Measurements from ENCODE around the gene SYCE1.
"Not testable (repeated sequence)": the region's sequence is repeated elsewhere in the genome, so short reads cannot be mapped to it uniquely, and the experiment has no call there.

SYCE1 gene

DNA sequence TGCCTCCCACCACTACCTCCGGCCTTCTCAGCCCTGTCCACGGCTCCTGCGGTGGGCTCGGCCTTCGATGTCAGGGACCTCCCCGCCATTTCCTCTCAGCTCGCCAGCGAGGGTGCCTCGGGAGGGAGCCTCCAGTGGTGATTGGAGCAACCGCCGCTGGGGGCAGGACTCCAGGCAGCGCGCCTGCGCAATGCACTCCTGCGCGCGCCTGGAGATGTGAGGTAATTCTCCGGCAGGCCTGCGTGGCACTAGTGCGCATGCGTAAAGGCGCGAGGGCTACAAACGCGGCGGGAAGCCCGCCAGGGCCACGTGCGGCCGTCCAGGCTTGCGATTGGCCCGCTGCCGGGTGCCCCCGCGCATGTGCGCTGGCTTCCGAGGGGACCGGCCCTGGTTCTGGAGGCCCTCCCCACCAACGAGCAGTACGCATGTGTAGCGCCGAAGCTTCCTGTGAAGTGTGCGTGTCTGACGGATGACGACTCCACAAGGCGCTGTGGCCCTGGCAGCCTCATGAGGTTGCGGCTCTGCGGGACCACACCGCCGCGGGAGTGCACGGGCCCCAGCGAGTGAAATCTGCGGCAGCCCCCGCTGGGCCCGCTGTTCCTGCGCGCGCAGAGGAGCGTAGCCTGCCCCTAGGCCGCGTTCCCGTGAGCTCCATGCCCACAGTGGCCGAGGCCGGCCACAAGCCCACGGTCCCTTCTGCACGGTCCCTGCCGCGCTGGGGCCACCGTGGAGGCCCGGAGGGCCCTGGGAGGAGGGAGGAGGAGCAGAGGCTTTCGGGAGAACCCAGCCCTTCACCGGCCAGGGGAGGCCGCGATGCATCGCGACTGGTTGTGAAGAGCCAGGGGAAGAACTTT, at the start of gene SYCE1:
TSS of gene SYCE1 (minus strand) at position 143 of the 854 bp plus-strand sequence. CDS start at position 89, 54 bp downstream.
- no peak for DNase-seq (ENCODE audit: low read depth, low spot score)

DNA sequence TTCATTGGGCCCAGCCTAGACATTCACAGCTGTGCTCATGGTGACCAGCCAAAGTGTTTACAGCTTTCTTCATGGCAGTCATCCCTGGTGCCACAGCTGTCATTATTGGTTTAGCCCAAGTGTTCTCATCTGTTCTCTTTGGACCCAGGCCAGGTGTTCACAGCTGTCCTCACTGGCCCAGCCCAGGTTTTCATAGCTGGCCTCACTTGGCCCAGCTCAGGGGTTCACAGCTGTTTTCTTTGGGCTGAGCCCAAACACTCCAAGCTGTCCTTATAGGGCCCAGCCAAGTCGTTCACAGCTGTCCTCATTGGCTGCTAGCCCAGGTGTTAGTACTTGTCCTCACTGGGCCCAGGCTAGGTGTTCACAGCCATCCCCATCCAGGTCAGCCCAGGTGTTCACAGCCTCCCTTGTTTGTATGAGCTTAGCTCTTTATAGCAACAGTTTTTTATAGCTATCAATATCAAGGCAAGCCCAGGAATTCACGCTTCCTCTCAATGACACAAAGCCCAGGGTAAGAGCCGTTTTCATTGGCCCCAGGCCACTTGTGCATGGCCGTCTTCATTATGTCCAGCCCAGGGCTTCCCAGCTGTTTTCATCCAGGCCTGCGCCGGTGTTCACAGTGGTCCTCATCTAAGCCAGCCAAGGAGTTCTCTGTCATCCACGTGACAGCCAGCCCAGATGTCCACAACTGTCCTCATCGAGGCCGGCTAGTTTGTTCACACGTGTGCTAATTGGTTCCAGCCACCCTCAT, 49.6 kb upstream of the SYCE1 start:
- DNase-seq (ENCODE audit: low read depth, low spot score) = no peak

DNA sequence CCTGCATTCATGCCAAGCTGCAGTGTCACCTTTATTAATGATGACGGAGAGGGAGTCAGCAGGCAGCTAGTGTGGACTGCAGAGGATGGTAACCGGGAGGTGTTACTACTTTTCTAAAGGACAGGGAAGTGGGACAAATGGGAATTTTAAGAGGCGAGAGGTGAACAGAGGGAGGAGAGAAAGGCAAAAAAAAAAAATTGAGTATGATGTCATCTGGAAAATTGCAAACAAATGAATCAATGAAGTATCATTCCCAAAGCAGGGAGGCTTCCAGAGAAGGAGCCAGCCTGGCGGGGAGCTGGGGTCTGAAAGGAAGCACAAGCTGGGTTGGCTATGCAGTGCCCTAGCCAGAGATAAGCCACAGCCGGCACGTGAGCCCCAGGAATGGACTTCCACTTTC, 48.3 kb upstream of the SYCE1 start:
- DNase-seq (ENCODE audit: low read depth, low spot score) = no peak

GRCh38 chr10:133611079-133611478, 45.7 kb upstream of the SYCE1 start:
- DNase-seq (ENCODE audit: low read depth, low spot score) = no peak

GRCh38 chr10:133608855-133609254, 43.5 kb upstream of the SYCE1 start:
- DNase-seq (ENCODE audit: low read depth, low spot score) = no peak

GRCh38 chr10:133603434-133603833, 38.1 kb upstream of the SYCE1 start:
- not testable (repeated sequence) for DNase-seq (ENCODE audit: low read depth, low spot score)

DNA sequence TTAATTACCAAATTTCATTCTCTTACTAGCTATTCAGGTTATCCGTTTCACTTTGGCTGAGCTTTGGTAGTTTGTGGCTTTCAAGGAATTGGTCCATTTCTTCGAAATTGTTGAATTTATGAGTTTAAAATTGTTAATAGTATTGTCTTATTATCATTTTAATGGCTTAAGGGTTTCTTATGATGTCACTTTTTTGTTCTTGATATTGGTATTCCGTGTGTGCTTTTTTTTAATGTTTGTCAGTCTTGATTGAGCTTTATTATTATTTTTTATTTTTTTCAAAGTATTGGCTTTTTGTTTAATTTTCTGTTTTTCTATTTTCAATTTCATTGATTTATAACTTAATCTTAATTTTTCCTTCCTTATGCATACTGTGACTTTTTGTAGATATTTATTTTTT, 35.3 kb upstream of the SYCE1 start:
- no peak for DNase-seq (ENCODE audit: low read depth, low spot score)

DNA sequence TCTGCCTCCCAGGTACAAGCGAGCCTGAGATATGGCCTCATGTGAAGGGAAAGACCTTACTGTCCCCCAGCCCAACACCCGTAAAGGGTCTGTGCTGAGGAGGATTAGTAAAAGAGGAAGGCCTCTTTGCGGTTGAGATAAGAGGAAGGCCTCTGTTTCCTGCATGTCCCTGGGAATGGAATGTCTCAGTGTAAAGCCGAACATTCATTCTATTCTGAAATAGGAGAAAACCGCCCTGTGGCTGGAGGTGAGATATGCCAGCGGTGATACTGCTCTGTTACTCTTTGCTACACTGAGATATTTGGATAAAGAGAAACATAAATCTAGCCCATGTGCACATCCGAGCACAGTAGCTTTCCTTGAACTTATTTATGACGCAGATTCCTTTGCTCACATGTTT, 34.5 kb upstream of the SYCE1 start:
- not testable (repeated sequence) for DNase-seq (ENCODE audit: low read depth, low spot score)

DNA sequence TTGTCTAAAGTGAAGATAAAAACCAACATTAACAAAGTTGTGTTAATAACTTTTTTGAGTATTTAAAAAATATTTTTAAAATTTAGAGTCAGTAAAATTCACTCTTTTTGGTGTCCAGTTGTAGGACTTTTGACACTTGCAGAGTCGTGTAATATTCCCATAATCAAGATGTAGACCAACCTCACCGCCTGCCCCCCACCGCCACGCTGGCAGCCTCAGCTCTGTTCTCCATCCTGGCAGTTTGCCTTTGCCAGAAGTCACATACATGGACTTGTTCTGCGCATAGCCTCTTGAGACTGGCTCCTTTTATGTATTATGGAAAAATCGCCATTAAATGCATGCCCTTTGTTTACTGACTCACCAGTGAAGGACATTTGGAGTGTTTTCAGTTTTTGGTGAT, 27.3 kb upstream of the SYCE1 start:
- DNase-seq (ENCODE audit: low read depth, low spot score) = no peak

GRCh38 chr10:133590970-133591359, 25.6 kb upstream of the SYCE1 start:
- no peak for DNase-seq (ENCODE audit: low read depth, low spot score)

DNA sequence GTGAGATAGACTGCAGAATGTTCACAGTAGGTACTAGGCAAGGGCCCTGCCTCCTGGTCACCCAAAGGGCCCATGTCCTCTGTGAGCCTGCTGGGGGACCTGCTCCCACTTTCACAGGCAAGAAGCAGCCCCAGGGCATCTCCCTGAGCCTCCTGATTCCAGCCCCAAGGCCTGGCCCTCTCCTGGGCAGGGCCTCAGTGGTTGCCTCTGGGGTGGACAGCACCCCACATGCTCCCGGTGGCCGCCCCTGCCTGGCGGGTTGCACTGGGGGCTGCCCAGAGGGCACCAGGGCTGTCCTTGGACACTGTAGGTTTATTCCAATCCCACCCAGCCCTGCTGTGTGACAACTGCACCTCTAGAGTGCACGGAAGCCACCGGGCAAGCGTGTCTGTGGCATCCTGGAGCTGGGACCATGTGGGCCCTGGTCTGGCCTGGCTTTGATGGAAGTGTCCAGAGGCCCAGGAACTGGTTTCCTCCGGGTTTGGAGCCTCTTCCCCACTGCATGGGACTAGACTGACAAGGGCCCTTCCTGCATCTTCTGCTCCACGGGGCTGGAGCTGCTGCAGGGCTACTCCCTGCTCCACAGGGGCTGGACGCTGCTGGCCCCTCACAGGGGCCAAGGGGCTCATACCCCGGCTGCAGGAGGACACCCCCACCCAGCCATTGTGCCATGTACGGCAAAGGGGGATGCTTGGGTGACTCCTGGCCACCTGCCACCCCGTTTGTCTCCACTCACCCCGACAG, 25.0 kb upstream of the SYCE1 start:
- DNase-seq (ENCODE audit: low read depth, low spot score) = no peak

- not testable (repeated sequence) for DNase-seq (ENCODE audit: low read depth, low spot score)
Measured at GRCh38 chr10:133577037-133577436, 11.7 kb upstream of the SYCE1 start.

- not testable (repeated sequence) for DNase-seq (ENCODE audit: low read depth, low spot score)
Measured at GRCh38 chr10:133573460-133573859, 8.1 kb upstream of the SYCE1 start.

GRCh38 chr10:133572055-133572454, 6.7 kb upstream of the SYCE1 start:
- not testable (repeated sequence) for DNase-seq (ENCODE audit: low read depth, low spot score)

DNA sequence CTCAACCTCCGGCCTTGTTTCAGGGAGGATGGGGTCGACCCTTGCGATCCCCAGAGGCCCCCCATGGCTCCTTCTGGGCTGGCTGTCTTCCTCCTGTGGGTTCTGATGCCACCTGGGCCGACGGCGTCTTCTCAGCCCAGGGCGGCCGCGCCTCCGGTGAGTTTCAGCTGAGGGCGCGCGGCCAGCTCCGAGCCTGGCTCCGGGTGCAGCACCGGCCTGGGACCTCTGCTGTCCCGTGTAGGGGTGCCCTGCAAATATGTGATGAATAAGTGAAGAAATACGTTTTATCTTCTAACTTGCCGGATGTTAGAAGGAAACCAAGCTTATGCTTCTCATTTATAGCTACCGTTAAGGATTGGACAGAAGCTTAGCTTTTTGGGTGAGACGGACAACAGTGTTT, 4.4 kb upstream of the SYCE1 start:
- DNase-seq (ENCODE audit: low read depth, low spot score) = not testable (repeated sequence)

GRCh38 chr10:133568831-133569527, 3.6 kb upstream of the SYCE1 start:
- DNase-seq (ENCODE audit: low read depth, low spot score) = not testable (repeated sequence)

GRCh38 chr10:133568287-133568614, 2.9 kb upstream of the SYCE1 start:
- DNase-seq (ENCODE audit: low read depth, low spot score) = no peak

- DNase-seq (ENCODE audit: low read depth, low spot score) = no peak
Measured at GRCh38 chr10:133567609-133568286, 2.4 kb upstream of the SYCE1 start.

- no peak for DNase-seq (ENCODE audit: low read depth, low spot score)
Measured at GRCh38 chr10:133567119-133567518, 1.7 kb upstream of the SYCE1 start.

- no peak for DNase-seq (ENCODE audit: low read depth, low spot score)
Measured at GRCh38 chr10:133564816-133565215, 567 bp downstream of the SYCE1 start.

DNA sequence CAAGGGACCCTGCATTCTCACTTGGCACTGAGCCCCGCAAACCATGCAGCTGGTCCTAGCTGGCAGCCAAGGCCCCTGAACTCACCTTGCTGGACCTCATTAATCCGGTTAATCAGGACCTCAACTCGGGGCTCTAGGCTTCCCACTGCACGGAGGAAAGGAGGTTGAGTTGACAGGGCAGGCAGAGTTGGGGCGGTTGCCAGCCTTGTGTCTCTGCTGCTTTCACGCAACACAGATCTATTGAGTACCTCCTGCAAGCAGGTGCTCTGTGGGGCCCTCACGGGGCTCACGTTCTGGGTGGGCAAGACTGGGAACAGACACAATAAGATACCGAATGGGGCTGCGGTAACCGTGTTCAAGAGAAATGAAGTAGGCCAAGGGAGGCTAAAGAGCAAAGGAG, 6.2 kb downstream of the SYCE1 start:
- no peak for DNase-seq (ENCODE audit: low read depth, low spot score)
